Left ventricle myocardium inferior (tissue), 1 donor: ENCODE measurements around the gene MATR3. TPM values are rescaled to one million over a fixed set of nuclear protein-coding genes. Genes with fewer than 3 reads are reported as not detected.

ENCODE experiments used
- DNase-seq: peaks from one replicate; pipeline ENCODE4 v3.0.0-alpha.2; 2020
- H3K27ac ChIP-seq: fragments of 200-600 bp; replicated peaks from 2 replicates; pipeline ENCODE4 v1.8.0; 2021
- H3K27me3 ChIP-seq: fragments of 200-600 bp; 2 replicates; pipeline ENCODE4 v1.8.0; 2021; ENCODE audit warnings: low read depth
- H3K36me3 ChIP-seq: fragments of 200-600 bp; 2 replicates; pipeline ENCODE4 v1.8.0; 2021
- H3K4me1 ChIP-seq: fragments of 200-600 bp; 2 replicates; pipeline ENCODE4 v1.8.0; 2021
- H3K4me3 ChIP-seq: fragments of 200-600 bp; 2 replicates; pipeline ENCODE4 v1.8.0; 2021; ENCODE audit warnings: mild to moderate bottlenecking, moderate library complexity
- H3K9me3 ChIP-seq: fragments of 200-600 bp; replicated peaks from 2 replicates; pipeline ENCODE4 v1.8.0; 2021
- intact Hi-C: fragments of 100-400 bp; cut with micrococcal nuclease; formaldehyde crosslinking; loops from one replicate; pipeline ENCODE4 v1.11.0; 2022
- total RNA-seq: library from RNA; stranded (reverse); fragmentation: NEBNext Ultra II Directional; extraction: Animal tissue kit (Norgen Biotek cat#: 25700); gene quantifications from one replicate; pipeline ENCODE4 v1.2.1, GENCODE V29; 2021
- TF ChIP-seq, protein P1 (sequence below): fragments of 200-600 bp; IDR thresholded peaks from 2 replicates; pipeline ENCODE4 v1.8.0; 2021; ENCODE audit warnings: antibody characterized with exemption, mild to moderate bottlenecking, borderline replicate concordance
- donor health status: DM: no; HTN: yes; CAD: no; lungs with severe emphysema.

The MATR3 gene
- total RNA-seq, 1 donor from 2014 or later = 121 TPM

DNA sequence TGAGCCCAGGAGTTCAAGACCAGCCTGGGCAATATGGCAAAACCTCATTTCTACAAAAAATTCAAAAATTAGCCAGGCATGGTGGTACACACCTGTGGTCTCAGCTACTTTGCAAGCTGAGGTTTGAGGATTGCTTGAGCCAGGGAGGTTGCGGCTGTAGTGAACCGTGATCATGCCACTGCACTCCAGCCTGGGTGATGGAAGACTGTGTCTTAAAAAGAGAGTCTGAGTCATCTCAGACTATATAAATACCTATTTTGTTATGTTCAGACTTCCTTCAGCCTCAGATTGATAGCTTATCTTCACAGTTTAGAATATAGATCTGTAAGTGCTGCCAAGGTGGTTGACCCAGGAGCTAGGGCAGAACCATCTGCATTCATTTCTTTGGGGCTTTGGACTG lies 46.5 kb downstream of the MATR3 start:
- Histone ChIP-seq H3K9me3 (no peaks in the 10 kb centered on the region), H3K36me3 (peaks cover under 1% of the 10 kb centered on the region), H3K27ac (no peak overlapping the region), H3K4me3 (no peak overlapping the region), H3K27me3 (no peaks in the 10 kb centered on the region), H3K4me1 (peaks cover 43% of the 10 kb centered on the region)
- TF ChIP-seq, protein P1, sequence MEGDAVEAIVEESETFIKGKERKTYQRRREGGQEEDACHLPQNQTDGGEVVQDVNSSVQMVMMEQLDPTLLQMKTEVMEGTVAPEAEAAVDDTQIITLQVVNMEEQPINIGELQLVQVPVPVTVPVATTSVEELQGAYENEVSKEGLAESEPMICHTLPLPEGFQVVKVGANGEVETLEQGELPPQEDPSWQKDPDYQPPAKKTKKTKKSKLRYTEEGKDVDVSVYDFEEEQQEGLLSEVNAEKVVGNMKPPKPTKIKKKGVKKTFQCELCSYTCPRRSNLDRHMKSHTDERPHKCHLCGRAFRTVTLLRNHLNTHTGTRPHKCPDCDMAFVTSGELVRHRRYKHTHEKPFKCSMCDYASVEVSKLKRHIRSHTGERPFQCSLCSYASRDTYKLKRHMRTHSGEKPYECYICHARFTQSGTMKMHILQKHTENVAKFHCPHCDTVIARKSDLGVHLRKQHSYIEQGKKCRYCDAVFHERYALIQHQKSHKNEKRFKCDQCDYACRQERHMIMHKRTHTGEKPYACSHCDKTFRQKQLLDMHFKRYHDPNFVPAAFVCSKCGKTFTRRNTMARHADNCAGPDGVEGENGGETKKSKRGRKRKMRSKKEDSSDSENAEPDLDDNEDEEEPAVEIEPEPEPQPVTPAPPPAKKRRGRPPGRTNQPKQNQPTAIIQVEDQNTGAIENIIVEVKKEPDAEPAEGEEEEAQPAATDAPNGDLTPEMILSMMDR = no peak
- intact Hi-C loops = no loop called here
- DNase-seq = no peak

DNA sequence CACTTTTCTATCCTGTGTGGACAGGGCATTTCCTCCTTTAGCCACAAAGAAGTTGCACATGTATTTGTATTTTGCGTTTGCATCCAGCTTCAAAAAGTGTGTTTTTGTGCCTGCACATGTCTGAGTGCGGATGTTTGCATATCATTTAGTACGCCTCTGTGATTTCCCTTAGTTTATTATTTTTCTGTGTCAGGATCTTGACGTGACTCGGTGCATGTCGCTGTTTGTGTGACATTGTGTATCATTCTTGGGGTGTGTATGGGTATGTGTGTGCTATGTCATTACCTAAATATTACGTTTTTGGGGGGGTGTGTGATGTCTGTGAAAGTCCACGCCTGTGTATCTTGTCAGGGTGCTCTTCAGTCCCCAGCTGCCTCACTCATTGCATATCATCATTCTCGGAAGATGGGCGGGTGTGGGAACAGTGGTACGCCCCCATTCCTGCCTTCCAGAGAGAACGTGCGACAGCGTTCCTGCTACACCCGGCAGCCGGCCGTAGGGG lies 47.7 kb downstream of the MATR3 start:
- no peak for DNase-seq
- Histone ChIP-seq H3K9me3 (no peaks in the 10 kb centered on the region), H3K4me3 (peak overlapping the region; percentile 94), H3K36me3 (peaks cover 11% of the 10 kb centered on the region), H3K27me3 (no peaks in the 10 kb centered on the region), H3K27ac (peak overlapping the region; percentile 97), H3K4me1 (peaks cover 46% of the 10 kb centered on the region)
- TF ChIP-seq, protein P1 = no peak
- intact Hi-C loops = no loop called here

DNA sequence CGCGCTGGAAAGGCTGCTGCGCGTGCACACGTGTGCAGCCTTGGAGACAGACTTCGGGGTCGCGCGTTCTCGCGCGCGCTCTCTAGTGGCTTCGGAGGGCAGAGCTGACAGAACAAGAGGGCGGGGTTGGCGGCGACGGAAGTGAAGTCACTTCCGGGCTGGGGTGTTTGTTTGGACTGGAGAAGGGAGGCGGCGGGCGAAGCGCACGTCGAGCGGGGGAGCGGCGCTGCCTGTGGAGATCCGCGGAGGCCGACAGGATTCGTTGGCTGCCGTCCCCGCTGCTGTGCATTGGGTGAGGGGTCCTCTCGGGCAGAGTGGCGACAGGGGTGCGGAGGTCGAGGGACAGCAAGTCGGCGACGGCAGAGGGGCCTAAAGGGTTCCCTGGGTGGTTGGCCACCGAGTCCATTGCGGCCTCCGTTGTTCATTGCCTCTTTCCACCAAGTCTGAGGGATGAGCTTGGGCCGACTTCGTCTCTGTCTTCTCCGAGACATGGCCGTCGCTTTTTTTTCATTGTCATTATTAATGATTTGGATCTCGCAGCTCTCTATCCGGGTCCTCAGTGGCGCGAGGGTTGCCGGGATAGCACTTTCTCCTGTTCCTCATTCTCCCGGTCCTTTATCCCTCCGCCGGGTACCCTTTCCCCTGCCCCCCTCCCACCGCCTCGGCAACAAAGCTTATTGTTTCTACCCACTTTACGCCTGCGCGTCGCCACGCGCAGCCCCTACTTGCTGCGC lies 48.3 kb downstream of the MATR3 start, which contains the start of gene PAIP2:
Gene PAIP2, plus strand, starts transcription at position 166 of the 734 bp plus-strand sequence. CDS start 21,931 bp downstream, outside the sequence.
- no peaks in the 10 kb centered on the region for H3K9me3 ChIP-seq
- H3K4me1 ChIP-seq = peaks cover 52% of the 10 kb centered on the region
- intact Hi-C loops = no loop called here
- peak within 1 kb of the TSS; percentile 97 for H3K27ac ChIP-seq
- TF ChIP-seq, protein P1 = peak; percentile 80
- DNase-seq = peak; percentile 98
- no peaks in the 10 kb centered on the region for H3K27me3 ChIP-seq
- peak within 1 kb of the TSS; percentile 94 for H3K4me3 ChIP-seq
- H3K36me3 ChIP-seq = peaks cover 11% of the 10 kb centered on the region

DNA sequence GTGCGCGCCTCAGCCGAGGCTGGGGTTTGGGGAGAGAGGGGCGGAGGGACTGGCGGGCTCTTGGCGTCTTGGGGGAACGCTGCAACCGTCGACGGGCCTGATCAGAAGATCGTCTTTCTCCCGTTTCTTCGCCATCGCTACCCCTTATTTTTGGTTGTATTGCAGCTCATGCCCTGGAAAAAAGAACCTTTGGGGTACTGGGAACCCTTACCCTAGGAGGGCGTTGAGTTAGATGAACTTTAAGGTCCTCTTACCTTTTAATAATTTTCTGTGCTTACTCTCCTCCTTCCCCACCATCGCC lies 48.8 kb downstream of the MATR3 start:
- DNase-seq = no peak
- Histone ChIP-seq H3K4me1 (peaks cover 54% of the 10 kb centered on the region), H3K4me3 (peak overlapping the region; percentile 94), H3K9me3 (no peaks in the 10 kb centered on the region), H3K36me3 (peaks cover 11% of the 10 kb centered on the region), H3K27ac (peak overlapping the region; percentile 97), H3K27me3 (no peaks in the 10 kb centered on the region)
- intact Hi-C loops = no loop called here
- TF ChIP-seq, protein P1 = no peak

DNA sequence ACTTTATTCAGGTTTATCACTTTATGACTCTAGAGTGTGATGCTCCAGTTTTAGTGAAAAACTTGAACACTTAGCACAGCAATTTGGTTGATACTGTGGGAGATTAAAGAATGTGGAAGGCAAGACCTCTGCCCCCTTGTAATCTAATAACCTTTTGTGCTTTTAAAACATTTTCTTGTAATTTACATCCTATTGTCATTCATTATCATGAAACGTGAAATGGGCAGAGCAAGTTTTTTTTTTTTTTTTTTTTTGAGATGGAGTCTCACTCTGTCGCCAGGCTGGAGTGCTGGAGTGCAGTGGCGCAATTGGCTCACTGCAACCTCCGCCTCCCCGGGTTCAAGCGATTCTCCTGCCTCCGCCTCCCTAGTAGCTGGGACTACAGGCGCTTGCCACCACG lies 49.9 kb downstream of the MATR3 start:
- Histone ChIP-seq H3K27ac (no peak overlapping the region), H3K4me1 (peaks cover 63% of the 10 kb centered on the region), H3K9me3 (no peaks in the 10 kb centered on the region), H3K36me3 (peaks cover 11% of the 10 kb centered on the region), H3K27me3 (no peaks in the 10 kb centered on the region), H3K4me3 (peak overlapping the region; percentile 94)
- TF ChIP-seq, protein P1 = no peak
- intact Hi-C loops = no loop called here
- DNase-seq = no peak
